ENCODE data around the gene TBC1D22A. TPM values are rescaled to one million over a fixed set of nuclear protein-coding genes. Genes with fewer than 3 reads are reported as not detected.

Gene TBC1D22A
- total and polyA plus RNA-seq, 4 donors = 4.1 to 12.4 (median 8.4) TPM

- H3K36me3 ChIP-seq (ENCODE audit: control insufficient read depth in 4 of 4, insufficient read depth in 3 of 4, low read depth in 1 of 4, low read length in 3 of 4) = peaks cover 0 to 3% (median 0%) of the 10 kb centered on the region in 4 donors
- H3K9ac ChIP-seq (ENCODE audit: low read depth in 1 of 2, low read length in 2 of 2) = no peak overlapping the region
- H3K4me3 ChIP-seq (ENCODE audit: low read depth in 1 of 3, low read length in 3 of 3) = no peak overlapping the region
- no peaks in the 10 kb centered on the region for H3K27me3 ChIP-seq (ENCODE audit: control insufficient read depth in 4 of 4, insufficient read depth in 4 of 4, low read length in 3 of 4)
- WGBS = 94% methylated on average over 15 of the region's 15 CpGs
- no peak for DNase-seq (ENCODE audit: low spot score)
- H3K9me3 ChIP-seq (ENCODE audit: control insufficient read depth in 4 of 4, low read length in 3 of 4) = no peaks in the 10 kb centered on the region
- no peaks in the 10 kb centered on the region for H3K4me1 ChIP-seq (ENCODE audit: control insufficient read depth in 4 of 4, insufficient read depth in 4 of 4, low read length in 3 of 4)
- TF ChIP-seq ZBTB33 (IDR thresholded peaks at IDR 0.05) (no peak), MAX (IDR thresholded peaks at IDR 0.05) (no peak), CTCF (IDR thresholded peaks at IDR 0.05; ENCODE audit: low read depth, low read length, missing input control) (no peak), YY1 (IDR thresholded peaks at IDR 0.05) (no peak), HNF4A (conservative IDR thresholded peaks at IDR 0.05) (no peak), RXRA (IDR thresholded peaks at IDR 0.05) (no peak), REST (IDR thresholded peaks at IDR 0.05) (no peak), JUND (IDR thresholded peaks at IDR 0.05) (no peak), GABPA (IDR thresholded peaks at IDR 0.05 in 1 of 2, conservative IDR thresholded peaks at IDR 0.05 in 1 of 2) (no peak), TAF1 (conservative IDR thresholded peaks at IDR 0.05) (no peak), SP1 (IDR thresholded peaks at IDR 0.05) (no peak), FOXA1 (IDR thresholded peaks at IDR 0.05) (no peak), HNF4G (IDR thresholded peaks at IDR 0.05) (no peak), ATF3 (IDR thresholded peaks at IDR 0.05) (no peak), RAD21 (IDR thresholded peaks at IDR 0.05) (no peak), NR2F2 (IDR thresholded peaks at IDR 0.05) (no peak)
- H3K27ac ChIP-seq (ENCODE audit: low read depth in 1 of 2, low read length in 2 of 2) = no peak overlapping the region
These were observed 235.0 kb downstream of the TBC1D22A start for GRCh38 chr22:46997311-46997970.
